GOT3 (cell line): ENCODE results near the gene KRTAP4-3.
"Not testable (repeated sequence)": the region's sequence is repeated elsewhere in the genome, so short reads cannot be mapped to it uniquely, and the experiment has no call there.

Experiments
- DNase-seq: peaks from one replicate; lab custom pipeline; 2025; ENCODE audit warnings: mixed read lengths; lab: John Stamatoyannopoulos, UW

The KRTAP4-3 gene

DNA sequence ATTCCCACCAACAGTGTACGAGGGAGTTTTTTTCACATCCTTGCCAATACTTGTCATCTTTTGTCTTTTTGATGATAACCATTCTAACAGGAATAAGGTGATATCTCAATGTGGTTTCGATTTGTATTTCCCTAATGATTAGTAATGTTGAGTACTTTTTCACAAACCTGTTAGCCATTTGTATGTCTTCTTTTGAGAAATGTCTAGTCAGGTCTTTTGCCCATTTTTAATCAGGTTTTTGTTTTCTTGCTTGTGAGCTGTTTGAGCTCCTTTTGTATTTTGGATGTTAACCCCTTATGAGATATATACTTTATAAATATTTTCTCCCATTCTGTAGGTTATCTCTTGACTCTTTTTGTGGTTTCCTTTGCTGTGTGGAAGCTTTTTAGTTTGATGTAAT lies 16.5 kb downstream of the KRTAP4-3 start:
- DNase-seq = no peak

DNA sequence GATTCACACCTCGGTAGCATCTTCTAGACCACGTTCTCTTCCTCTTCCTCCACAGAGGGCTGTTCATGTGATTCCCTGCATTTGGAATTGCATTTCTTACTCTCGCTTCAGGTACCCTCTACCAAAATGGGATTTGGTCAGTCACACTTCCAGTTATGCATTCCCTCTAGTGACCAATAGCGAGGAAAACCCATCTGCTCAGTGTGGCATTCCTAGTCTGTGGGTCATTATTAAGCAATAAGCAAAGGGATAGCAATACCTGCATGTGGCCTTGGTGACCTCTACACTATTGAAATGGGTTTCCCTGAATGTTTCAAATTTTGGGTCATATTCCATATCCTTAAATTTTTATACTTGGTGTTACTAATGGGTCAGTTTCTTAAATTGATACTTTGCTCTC lies 18.0 kb downstream of the KRTAP4-3 start:
- DNase-seq = no peak

DNA sequence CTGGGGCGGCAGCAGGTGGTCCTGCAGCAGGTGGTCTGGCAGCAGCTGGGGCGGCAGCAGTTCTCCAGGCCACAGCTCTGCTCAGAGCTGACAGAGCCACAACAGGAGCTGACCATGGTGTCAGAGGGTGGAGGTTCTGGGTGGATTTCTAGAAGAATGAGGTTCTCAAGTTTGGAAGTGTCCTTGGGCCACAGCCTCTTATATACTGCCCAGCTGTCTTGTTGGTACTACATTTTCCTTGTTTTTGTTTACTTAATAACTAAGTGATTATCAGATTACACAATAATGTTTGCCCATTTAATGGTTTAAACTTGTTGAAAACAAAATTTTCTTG lies 18.4 kb downstream of the KRTAP4-3 start, which contains the start of gene KRTAP4-5:
KRTAP4-5 (minus strand) TSS at position 174 of the 334 bp plus-strand sequence; CDS start at position 116, 58 bp downstream.
- no peak for DNase-seq

DNA sequence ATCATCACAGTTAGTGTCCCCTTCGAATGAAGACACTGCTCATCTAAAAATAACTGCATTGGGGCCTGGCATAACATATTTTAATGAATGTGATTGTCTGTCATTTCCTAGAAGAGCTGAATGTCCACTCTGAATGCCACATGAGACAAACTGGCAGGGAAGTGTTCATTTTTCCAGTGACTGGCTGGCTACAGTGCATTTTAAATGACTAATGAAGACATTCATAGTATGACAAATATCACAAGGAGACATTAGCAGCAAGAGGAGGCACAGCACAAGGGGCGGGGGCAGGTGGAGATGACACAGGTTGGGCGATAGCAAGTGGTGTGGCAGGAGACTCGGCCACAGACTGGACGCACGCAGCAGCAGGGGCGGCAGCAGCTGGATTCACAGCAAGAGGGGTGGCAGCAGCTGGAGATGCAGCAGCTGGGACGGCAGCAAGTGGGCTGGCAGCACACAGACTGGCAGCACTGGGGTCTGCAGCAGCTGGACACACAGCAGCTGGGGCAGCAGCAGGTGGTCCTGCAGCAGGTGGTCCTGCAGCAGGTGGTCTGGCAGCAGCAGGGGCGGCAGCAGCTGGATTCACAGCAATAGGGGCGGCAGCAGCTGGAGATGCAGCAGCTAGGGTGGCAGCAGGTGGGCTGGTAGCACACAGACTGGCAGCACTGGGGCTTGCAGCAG lies 18.9 kb downstream of the KRTAP4-3 start:
- not testable (repeated sequence) for DNase-seq

DNA sequence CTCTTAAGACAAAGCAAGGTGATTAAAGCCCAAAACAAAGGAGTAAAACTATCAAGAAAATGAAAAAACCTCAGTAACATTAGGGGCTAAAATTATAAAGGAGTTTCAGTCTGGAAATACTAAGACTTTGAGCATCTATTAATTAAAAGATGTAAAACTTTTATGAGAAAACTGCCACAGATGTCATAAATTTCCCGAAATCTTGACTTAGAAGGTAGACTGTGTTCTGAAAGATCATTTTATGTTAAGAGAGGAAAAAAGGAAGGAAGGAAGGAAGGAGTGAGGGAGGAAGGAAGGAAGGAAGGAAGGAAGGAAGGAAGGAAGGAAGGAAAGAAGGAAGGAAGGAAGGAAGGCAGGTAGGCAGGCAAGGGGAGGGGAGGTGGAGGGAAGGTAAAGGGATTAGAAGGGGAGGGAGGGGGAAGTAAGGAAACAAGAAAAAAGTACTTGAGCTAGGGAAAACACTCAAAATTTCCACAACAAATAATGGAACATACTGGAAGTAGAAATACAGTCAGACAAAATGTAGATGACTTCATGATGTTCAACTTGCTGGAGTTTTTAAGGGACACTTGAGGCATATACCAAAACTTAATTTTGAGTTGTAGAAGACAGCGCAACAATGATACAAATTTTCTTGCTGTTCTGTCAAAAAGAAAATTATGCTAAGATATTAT lies 20.4 kb downstream of the KRTAP4-3 start:
- DNase-seq = no peak

DNA sequence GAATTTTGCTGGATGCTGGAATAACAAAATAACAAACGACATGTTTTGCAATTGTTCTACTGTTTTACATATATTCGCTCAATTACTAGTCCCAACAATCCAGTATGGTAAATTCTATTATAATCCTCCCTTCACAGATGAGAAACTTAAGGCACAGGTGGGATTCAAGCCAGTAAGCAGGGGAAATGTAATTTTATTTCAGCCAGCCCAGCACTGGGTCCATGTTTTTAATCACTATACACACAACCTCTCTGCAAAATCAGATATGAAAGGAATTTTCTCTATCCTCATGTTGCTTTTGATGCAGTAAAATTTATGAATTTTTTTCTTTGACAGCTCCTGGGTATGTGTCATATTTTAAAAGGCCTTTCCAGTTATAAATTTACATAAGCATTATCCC lies 22.8 kb downstream of the KRTAP4-3 start:
- no peak for DNase-seq

DNA sequence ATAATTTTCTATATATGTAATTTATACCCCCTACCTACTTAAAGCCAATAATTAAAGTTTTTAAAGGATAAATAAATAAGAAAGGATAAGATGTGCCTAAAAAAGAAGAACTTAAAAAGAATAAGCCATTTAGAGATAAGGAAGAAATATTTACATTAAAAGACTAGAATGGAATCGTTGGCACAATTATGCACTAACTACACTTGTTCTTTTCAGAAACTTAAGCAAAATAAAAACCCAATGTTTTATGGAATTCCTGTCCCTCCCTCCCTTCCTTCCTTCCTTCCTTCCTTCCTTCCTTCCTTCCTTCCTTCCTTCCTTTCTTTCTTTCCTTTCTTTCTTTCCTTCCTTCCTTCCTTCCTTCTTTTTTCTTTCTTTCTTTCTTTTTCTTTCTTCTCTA lies 23.2 kb downstream of the KRTAP4-3 start:
- no peak for DNase-seq

DNA sequence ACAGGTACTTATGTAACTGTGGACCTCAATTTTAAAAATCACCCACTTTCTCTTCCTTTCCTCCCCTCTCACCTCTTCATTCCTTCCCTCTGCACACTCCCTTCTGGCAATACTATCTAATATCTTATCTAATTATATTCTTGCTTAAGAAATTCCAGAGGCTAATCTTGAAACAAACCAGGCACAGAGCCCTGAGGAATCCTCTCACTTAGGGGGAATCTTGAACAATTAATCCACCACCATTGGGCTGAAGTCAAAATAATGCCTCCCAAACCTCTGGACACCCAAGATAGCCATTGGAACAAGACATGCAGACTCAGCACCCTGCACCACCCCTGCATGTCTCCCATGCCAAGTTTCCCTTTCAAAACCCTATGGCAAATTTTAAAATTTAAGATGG lies 26.7 kb downstream of the KRTAP4-3 start:
- DNase-seq = no peak

DNA sequence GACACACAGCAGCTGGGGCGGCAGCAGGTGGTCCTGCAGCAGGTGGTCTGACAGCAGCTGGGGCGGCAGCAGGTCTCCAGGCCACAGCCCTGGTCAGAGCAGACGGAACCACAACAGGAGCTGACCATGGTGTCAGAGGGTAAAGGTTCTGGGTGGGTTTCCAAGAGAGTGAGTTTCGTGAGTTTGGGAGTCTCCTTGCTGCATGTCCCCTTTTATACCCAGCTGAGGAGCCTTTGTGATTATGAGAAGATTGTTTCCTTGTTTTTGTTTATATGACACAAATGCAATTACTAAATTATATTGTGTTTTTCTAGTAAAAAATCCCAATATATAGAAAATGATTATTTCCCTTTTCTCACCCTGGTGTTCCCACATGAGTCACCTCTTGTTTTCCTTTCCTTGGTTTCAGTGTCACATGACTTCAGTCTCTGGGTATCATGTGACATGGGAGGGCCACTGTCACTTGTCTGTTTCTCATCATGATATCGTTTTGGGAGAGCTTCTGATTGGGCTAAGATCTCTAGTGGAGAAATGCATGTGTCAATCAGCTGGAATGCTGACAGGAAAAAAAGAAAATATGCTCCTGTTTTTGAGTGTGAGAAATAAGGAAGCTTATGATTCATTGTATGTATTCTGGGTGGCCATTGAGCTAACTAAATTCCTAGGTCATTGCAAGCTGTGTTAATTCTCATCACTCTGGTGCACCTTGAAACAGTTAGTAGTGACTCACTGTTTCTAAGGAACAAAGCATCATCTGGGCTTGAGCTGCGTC lies 27.5 kb downstream of the KRTAP4-3 start, which contains the start of gene KRTAP4-6:
KRTAP4-6 (minus strand) TSS at position 185 of the 772 bp plus-strand sequence; CDS start at position 128, 57 bp downstream.
- no peak for DNase-seq

DNA sequence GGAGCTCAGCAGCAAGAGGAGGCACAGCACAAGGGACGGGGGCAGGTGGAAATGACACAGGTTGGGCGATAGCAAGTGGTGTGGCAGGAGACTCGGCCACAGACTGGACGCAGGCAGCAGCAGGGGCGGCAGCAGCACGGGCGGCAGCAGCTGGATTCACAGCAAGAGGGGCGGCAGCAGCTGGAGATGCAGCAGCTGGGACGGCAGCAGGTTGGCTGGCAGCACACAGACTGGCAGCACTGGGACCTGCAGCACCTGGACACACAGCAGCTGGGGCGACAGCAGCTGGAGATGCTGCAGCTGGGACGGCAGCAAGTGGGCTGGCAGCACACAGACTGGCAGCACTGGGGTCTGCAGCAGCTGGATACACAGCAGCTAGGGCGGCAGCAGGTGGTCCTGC lies 28.2 kb downstream of the KRTAP4-3 start:
- DNase-seq = not testable (repeated sequence)

DNA sequence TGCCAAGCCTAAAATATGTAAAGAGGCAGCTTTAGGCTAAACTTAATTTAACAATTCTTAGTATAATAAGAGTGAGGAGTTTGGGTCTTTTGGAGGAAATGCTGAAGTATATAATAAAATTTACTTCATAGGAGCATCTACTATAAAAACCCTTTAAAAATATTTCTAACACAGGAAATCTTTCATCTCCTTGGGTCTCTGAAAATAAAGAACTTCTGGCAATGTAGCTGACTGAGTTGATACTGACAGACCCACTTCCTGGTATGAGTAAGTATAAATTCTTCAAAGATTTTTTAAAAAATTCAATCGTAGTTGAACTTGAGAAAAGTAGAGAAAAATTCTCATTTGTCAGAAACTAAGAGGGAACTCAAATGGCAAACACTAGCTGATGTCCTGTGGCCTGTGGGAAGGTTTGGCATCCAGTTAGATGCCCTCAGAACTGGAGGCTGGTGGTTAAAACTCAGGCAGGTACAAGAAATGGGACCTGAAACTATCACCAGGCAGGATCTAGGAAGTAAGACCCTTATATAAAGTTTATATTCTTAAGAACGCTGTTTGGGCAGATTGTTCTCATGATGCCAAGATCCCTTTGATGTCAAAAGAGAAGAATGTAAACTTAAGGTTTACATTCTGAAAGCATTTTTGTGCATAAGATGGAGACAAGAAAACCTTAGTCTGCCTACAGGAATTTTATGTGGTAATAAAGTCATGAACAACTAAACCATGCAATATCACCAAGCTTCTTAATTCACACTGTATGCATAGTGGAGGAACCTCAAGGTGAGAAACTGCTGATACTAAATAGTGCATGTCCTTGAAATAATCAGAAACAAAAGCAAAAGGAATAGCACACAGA lies 33.9 kb downstream of the KRTAP4-3 start:
- DNase-seq = no peak

DNA sequence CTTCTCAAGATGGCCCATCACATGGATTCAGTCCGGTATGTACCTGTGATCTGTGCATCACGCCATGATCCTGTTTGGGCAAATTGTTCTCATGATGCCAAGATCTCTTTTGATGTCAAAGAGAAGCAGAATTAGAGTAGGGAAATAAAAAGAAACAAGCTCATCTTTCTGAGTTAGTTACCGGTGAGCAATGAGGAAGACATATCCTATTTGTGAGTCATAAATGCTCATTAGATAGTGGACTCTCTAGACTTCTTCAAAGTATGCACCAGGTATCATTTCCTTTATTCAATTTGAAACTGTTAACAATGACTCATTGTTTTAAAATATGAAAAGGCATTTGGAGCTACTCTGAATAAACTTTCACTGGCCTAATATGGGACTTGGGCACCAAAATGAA lies 36.0 kb downstream of the KRTAP4-3 start:
- no peak for DNase-seq

DNA sequence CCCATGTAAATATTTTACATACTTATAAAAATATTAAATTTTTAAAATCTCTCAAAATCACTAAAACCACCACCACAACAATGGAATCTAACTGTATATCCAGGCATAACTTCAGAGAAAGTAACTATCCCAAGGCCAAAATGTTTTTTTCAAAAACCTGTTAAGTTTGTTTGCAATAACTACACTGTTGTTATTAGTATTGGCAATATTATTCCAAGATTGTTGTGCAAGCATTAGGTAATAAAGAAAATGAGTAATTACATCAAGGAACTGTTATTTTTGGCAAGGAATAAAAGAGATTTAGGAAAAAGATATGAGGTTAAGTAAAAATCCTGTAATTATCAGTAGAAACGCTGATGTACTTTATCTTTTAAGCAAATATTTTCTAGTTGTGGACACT lies 40.6 kb downstream of the KRTAP4-3 start:
- no peak for DNase-seq

DNA sequence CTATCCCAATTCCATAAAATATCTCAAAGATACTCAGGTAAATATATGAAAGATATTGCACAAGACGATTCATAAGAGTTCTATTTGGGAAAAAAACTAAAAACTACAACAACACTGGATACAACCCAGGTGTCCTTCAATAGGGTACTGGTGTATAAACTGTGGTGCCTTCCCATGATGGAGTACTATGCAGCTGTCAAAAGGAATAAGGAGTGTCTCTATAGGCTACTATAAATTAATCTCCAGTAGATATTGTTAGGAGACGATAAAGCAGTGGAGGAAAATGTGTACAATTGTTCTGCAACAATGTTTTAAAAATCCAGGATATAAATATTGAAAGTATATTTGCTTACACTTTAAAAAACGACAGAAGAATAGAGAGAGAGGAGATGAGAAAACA lies 41.6 kb downstream of the KRTAP4-3 start:
- DNase-seq = no peak

DNA sequence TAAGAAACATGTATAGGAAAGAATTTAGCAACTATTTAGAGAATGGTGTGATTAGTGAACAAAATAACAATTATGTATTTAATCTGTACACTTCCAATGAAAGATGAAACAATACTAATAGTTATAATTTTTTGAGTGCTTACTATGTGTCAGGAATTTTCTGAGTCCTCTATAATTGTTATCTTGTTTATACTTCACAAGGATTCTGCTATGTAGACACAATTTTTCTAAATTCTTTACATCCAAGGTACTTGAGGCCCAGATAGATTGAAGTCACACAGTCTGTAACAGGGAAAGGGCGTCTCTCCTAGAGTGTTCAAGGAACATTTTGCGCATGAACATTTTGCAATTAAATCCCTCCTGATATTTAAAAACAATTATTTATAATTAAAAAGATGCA lies 43.0 kb downstream of the KRTAP4-3 start:
- DNase-seq = no peak

DNA sequence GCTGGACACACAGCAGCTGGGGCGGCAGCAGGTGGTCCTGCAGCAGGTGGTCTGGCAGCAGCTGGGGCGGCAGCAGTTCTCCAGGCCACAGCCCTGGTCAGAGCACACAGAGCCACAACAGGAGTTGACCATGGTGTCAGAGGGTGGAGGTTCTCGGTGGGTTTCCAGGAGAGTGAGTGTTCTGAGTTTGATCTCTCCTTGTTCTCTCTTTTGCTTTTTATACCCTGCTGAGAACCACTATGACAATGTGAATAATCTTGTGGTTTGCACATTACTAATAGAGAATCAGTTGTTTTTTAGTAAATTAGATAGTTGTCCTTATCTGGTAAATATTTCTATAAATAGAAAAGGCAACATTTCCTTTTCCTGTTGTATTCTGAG lies 44.0 kb downstream of the KRTAP4-3 start, which contains the start of gene KRTAP4-12:
KRTAP4-12 (minus strand) TSS at position 192 of the 381 bp plus-strand sequence; CDS start at position 132, 60 bp downstream.
- not testable (repeated sequence) for DNase-seq

DNA sequence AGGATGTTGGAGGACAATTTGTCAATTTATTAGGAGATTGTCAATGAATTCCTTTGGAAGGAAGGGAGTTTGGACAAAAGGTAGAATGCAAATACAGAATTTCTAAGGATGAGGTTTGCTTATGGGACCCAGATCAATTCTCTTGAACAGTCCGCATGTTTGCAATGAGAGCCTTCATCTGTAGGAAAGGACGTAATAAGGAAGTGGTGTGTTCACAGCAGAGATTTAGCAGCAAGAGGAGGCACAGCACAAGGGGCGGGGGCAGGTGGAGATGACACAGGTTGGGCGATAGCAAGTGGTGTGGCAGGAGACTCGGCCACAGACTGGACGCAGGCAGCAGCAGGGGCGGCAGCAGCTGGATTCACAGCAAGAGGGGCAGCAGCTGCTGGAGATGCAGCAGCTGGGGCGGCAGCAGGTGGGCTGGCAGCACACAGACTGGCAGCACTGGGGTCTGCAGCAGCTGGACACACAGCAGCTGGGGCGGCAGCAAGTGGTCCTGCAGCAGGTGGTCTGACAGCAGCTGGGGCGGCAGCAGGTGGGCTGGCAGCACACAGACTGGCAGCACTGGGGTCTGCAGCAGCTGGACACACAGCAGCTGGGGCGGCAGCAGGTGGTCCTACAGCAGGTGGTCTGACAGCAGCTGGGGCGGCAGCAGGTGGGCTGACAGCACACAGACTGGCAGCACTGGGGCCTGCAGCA lies 44.6 kb downstream of the KRTAP4-3 start:
- not testable (repeated sequence) for DNase-seq

DNA sequence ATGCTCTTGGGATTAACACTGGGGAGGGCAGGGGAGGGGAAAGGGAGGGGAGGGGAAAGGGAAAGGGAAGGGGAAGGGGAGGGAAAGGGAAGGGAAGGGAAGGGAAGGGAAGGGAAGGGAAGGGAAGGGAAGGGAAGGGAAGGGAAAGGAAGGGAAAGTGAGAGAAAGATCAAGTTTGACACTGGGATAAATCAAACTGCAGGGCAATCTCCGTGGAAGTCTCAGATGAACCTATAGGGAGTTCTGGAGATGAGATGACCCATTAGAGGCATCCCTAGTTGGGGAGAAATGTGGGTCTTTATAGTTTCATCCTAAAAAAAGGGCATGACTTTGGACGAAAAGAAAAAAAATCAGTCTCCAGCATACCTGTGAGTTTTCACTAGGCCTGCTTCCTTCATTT lies 46.3 kb downstream of the KRTAP4-3 start:
- no peak for DNase-seq

DNA sequence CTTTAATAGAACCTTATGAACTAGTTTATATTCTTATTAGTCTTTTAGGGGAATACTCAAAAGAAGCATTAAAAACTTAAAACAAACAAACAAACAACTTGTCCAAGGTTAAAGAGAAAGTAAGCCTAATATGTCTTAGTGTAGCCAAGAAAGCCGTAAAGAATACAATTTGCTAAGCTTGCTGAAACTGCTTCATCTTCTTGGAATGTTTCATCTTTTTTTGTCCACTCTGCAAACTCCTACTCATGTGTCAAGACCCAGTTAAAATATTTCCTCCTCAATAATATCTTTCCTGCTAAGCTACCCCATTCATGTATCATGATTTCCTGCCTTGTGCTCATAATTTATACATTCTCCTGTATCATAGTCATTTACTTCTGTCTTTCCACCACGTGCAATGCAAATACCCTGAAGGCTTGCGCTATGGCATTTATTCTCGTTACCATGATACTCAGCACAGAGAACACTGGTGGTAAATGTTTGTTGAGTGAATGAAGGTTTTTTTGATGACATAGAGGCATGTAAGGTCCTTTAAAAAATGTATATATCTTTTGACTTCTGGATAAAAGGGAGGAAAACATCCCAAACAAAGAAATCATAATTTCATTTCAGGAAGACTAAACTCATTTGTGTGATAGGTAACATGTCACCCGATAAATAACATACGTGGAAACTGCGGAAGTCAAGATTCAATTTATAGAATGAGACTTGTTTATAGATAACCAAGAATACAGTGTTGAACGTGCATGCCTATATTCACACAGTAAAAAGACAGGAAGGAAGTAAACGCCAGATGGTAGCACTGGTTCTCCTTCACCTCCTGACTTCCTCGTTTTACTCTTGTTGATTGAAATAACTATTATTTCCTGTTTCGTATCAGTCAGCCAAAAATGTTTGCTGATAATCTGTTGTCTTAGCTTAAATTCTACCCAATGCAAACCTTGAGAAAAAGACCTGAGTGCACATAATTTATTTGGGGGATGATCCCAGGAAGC lies 48.0 kb downstream of the KRTAP4-3 start:
- not testable (repeated sequence) for DNase-seq

DNA sequence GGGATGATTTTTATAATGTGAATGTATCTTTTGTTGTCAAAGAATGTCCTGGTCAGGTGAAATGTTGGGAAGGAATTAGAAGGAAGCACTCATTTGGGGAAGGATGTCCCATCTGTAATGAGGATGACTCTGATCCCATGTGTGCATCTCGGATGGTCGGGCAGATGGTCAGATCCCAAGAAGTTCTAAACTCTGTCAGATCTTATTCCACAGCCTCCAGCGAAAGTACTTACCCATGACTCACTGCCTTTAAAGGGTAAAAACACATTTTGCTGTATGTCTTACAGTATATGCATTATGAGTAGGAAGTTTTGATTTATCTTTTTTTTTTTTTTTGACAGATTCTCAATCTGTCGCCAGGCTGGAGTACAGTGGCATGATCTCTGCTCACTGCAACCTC lies 49.3 kb downstream of the KRTAP4-3 start:
- no peak for DNase-seq
